ENCODE results near the gene ARGLU1. TPM values are rescaled to one million over a fixed set of nuclear protein-coding genes. Genes with fewer than 3 reads are reported as not detected.

ARGLU1 gene, protein sequence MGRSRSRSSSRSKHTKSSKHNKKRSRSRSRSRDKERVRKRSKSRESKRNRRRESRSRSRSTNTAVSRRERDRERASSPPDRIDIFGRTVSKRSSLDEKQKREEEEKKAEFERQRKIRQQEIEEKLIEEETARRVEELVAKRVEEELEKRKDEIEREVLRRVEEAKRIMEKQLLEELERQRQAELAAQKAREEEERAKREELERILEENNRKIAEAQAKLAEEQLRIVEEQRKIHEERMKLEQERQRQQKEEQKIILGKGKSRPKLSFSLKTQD
- 41.8 and 64.1 TPM in 2 replicates for total RNA-seq (ENCODE audit: low replicate concordance)

- TF ChIP-seq, protein P1, sequence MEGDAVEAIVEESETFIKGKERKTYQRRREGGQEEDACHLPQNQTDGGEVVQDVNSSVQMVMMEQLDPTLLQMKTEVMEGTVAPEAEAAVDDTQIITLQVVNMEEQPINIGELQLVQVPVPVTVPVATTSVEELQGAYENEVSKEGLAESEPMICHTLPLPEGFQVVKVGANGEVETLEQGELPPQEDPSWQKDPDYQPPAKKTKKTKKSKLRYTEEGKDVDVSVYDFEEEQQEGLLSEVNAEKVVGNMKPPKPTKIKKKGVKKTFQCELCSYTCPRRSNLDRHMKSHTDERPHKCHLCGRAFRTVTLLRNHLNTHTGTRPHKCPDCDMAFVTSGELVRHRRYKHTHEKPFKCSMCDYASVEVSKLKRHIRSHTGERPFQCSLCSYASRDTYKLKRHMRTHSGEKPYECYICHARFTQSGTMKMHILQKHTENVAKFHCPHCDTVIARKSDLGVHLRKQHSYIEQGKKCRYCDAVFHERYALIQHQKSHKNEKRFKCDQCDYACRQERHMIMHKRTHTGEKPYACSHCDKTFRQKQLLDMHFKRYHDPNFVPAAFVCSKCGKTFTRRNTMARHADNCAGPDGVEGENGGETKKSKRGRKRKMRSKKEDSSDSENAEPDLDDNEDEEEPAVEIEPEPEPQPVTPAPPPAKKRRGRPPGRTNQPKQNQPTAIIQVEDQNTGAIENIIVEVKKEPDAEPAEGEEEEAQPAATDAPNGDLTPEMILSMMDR (IDR thresholded peaks at IDR 0.05; ENCODE audit: insufficient read depth, low read length) = no peak
- peak within 1 kb of the TSS; percentile 87 for H3K4me3 ChIP-seq (ENCODE audit: low read depth, low read length)
- DNase-seq (ENCODE audit: low read depth) = peak; percentile 88
These were observed at the start of gene ARGLU1 for GRCh38 chr13:106567474-106568298. Gene ARGLU1, minus strand, starts transcription at chr13:106568137. Its CDS starts 218 bp downstream, at chr13:106567919.

DNA sequence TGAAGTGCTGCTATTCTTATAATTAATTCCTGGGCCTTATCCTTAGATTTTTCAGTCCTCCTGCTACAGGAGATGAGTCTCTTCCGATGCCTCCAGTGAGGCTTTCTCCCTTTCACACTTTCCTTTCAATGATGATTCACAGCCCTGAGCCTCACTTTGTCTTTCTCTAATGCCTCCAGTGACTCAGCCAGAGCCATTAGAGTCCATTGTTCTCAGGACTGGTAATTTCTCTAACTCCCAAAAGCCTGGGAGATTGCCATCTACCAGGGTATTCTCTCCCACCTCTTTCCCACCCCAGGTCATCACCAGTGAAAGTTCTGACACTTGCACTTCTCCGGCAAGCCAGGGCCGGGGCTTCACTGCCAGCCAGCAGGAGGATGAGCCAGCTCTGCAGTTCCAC, 49.6 kb upstream of the ARGLU1 start:
- TF ChIP-seq, protein P1 (IDR thresholded peaks at IDR 0.05; ENCODE audit: insufficient read depth, low read length) = no peak
- H3K4me3 ChIP-seq (ENCODE audit: low read depth, low read length) = no peak overlapping the region
- DNase-seq (ENCODE audit: low read depth) = peak; percentile 60

DNA sequence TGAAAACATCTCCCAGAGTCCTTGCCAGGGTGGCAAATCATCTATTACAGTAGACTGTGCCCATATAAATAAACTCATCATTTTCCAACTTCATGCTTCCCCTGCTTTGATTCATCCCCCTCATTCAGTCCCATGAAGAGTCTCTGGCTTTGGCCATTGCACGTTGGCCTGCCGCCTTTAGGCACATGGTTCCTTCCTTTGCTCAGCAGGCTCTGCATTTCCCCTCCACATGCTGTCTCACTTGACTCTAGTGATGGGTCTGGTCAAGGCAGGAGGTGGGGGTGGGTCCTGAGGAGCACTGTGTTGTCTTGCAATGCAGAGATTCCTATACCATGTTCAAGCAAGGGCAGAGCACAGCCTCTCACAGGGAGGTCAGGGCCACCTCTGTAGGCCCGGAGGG, 48.8 kb upstream of the ARGLU1 start:
- TF ChIP-seq, protein P1 (IDR thresholded peaks at IDR 0.05; ENCODE audit: insufficient read depth, low read length) = no peak

GRCh38 chr13:106614874-106615273, 46.9 kb upstream of the ARGLU1 start:
- TF ChIP-seq, protein P1 (IDR thresholded peaks at IDR 0.05; ENCODE audit: insufficient read depth, low read length) = no peak
- no peak overlapping the region for H3K4me3 ChIP-seq (ENCODE audit: low read depth, low read length)

More for the DNA sequence above, 48.8 kb upstream of the ARGLU1 start:
- DNase-seq (ENCODE audit: low read depth) = no peak
- H3K4me3 ChIP-seq (ENCODE audit: low read depth, low read length) = no peak overlapping the region

GRCh38 chr13:106612688-106613087, 44.8 kb upstream of the ARGLU1 start:
- DNase-seq (ENCODE audit: low read depth) = peak; percentile 62
- H3K4me3 ChIP-seq (ENCODE audit: low read depth, low read length) = no peak overlapping the region
- TF ChIP-seq, protein P1 (IDR thresholded peaks at IDR 0.05; ENCODE audit: insufficient read depth, low read length) = no peak

More at GRCh38 chr13:106614874-106615273, 46.9 kb upstream of the ARGLU1 start:
- no peak for DNase-seq (ENCODE audit: low read depth)

- TF ChIP-seq, protein P1 (IDR thresholded peaks at IDR 0.05; ENCODE audit: insufficient read depth, low read length) = no peak
- peak; percentile 17 for DNase-seq (ENCODE audit: low read depth)
- no peak overlapping the region for H3K4me3 ChIP-seq (ENCODE audit: low read depth, low read length)
These were observed 42.5 kb upstream of the ARGLU1 start for GRCh38 chr13:106610486-106610885.
